ENCODE measurements around the gene MRTFB. TPM values are rescaled to one million over a fixed set of nuclear protein-coding genes. Genes with fewer than 3 reads are reported as not detected.

The MRTFB gene
- total RNA-seq, 2 experiments from 2014 or later, result 9.8 to 14.0 TPM

DNA sequence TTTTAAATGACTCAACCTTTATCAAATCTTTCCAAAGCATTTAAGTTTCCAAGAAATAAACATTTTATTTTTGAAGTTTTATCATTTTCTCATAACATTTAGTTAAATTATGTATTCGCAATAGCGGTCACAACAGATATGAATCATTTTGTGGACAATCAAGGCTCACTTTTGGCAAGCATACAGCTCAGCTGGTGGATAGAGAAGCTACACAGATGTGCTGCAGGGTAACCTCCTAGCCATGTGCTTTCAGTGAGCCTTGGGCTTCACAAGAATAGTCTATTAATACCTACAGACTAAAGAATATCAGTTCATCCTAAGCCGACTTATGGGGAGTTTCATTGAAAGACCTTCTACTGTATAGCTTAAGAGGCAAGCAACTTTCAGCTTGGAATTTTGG lies 144.8 kb downstream of the MRTFB start:
- ChIA-PET CTCF (no interaction called here), POLR2A (no interaction called here)

DNA sequence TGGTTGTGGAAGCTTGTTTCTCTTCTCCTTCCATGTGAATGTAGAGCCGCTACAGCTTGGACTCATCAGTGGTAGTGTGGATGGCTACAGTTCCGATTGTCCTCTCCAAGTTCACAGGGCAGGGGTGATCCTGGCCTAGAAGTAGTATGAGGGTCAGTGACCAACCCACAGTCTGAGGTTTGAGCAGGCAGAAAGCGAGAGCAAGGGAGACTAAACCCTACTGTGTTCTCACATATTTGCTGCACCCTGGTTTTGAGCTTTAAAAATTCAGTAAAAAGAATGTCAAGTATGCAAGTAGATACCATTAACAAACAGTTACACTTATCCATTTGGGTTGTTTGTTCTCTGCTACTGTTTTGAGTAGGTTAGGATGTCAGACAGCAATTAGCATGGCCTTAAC lies 148.9 kb downstream of the MRTFB start:
- ChIA-PET CTCF (no interaction called here), POLR2A (no interaction called here)

DNA sequence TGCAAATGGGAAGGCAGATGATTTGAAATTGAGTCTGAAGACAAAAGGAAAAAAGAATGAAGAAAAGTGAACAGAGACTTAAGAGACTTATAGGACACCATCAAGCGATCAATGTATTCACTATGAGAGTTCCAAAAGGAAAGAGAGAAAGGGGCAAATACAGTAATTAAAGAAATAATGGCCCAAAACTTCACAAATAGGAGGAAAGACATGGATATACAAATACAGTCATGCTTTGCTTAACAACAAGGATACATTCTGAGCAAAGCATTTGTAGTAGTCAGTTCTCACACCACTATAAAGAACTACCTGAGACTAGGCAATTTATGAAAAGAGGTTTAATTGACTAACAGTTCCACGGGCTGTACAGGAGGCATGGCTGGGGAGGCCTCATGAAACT lies 152.5 kb downstream of the MRTFB start:
- POLR2A ChIA-PET, result no interaction called here
- CTCF ChIA-PET, result no interaction called here

DNA sequence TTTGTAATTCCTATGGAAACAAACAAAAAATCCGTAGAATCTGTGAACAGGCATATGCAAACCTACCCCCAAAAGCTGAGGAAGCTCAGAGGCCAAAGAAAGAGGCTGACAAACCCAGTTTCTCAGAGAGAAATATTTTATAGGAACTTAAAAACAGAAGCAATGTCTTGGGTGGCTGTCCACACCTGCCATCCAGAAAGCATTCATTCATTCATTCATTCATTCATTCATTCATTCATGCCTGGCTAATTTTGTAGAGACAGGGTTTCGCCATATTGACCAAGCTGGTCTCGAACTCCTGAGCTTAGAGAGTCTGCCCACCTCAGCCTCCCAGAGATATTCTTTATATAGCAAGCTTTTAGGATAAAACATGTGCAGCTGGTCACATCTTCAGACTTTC lies 154.3 kb downstream of the MRTFB start:
- ChIA-PET POLR2A (no interaction called here), CTCF (no interaction called here)

DNA sequence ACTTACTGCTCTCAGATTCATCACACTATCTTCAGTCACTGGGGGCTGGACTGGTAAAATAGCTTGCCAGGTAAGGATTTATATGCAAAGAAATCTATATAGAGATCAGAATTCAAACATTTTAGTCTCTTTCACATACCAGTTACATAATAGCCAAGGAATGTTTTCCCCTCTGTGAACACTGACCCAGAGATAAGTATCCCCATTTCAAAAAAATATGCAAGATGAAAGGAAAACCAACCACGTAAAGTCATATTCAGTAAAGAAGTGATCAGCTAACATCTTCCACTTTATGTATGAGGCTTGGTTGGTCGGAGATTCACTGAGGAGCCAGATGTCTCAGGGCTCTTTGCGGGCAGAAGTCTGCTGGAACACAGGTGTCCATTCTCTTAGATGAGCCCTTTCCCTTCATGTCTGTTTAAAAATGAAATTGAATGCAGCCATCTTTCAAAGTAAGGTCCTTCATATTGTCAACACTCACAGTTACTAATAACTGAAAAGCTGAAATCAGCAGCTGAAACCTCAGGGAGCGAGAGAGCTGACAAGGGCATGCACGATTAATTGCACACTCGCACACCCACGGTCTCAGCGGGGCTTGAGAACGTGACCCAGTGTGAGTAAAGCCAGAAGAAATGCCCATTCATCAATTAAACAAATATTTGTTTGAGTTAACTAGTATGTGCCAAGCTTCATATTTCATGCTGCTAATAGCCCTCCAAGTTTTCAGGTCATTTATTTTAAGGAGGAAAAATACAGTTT lies 161.2 kb downstream of the MRTFB start:
- CTCF ChIA-PET, result no interaction called here
- POLR2A ChIA-PET, result no interaction called here

GRCh38 chr16:14236401-14236800 lies 165.3 kb downstream of the MRTFB start:
- ChIA-PET POLR2A (no interaction called here), CTCF (no interaction called here)

- POLR2A ChIA-PET, result no interaction called here
- CTCF ChIA-PET, result no interaction called here
Measured at GRCh38 chr16:14238756-14239155, 167.6 kb downstream of the MRTFB start.

DNA sequence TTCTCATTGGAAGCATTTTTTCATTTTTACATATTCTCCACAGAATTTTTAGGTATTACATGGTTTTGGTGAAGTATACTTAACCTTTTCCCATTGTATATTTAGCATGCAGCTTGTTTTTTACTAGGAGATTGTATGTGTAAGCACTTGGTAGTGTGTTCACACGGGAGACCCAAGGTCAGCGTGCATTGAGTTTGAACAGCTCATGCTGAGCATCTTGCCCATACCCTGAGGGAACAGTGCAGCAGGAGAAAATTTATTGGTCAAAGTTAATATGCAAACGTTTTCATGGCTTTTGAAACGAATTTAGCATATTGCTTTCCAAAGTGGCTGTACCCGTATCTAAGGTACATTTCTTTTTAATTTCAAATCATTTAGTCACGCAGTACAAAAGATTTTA lies 168.7 kb downstream of the MRTFB start:
- POLR2A ChIA-PET, result no interaction called here
- CTCF ChIA-PET, result no interaction called here

GRCh38 chr16:14240219-14240843 lies 169.2 kb downstream of the MRTFB start:
- CTCF ChIA-PET, result interaction anchor here (0.9 kb wide), 1 partner anchor 11 kb away, joined by 3 read pairs; no protein-coding TSS in a partner anchor

DNA sequence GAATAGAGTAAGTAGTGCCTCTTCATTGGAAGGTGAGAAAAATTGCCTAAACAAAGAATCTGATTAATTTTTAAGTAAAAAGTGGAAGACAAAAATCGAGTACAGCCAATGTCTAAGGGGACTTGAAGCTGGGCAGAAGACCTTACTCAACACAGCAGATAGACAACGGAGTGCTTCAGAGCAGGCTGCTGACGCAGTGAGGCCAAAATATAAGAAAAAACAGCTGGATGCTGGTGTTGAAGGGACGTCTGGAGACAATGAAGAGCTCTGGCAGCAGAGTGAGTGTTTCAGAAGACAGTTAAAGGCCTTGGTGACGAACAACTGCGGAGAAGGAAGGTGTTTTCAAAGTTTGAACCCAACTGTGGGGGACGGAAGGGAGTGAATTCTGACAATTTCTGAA lies 169.8 kb downstream of the MRTFB start:
- CTCF ChIA-PET, result interaction anchor here (0.9 kb wide), 1 partner anchor 11 kb away, joined by 3 read pairs; no protein-coding TSS in a partner anchor
- POLR2A ChIA-PET, result no interaction called here

More at GRCh38 chr16:14240219-14240843, 169.2 kb downstream of the MRTFB start:
- POLR2A ChIA-PET, result no interaction called here

DNA sequence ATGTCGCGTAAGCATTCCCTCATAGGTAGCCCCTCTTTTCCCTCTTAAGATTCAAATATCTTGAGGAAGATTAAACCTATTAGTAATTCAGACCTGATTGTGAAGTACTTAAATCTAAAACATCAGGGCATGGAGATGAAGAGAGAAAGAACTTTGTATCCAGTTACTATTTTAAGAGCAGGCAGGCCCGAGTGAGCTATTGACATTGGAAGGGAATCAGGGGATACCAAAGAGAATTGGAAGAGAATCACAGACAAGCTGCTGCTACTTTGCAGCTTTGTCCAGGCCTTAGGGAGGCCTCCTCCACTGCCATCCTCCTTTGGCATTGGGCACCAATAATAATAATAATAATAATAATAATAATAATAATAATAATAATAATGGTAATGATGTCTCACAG lies 170.5 kb downstream of the MRTFB start:
- ChIA-PET CTCF (no interaction called here), POLR2A (no interaction called here)

GRCh38 chr16:14242769-14243168 lies 171.7 kb downstream of the MRTFB start:
- POLR2A ChIA-PET, result no interaction called here
- CTCF ChIA-PET, result no interaction called here

GRCh38 chr16:14244196-14245010 lies 173.3 kb downstream of the MRTFB start:
- POLR2A ChIA-PET, result no interaction called here
- CTCF ChIA-PET, result no interaction called here

DNA sequence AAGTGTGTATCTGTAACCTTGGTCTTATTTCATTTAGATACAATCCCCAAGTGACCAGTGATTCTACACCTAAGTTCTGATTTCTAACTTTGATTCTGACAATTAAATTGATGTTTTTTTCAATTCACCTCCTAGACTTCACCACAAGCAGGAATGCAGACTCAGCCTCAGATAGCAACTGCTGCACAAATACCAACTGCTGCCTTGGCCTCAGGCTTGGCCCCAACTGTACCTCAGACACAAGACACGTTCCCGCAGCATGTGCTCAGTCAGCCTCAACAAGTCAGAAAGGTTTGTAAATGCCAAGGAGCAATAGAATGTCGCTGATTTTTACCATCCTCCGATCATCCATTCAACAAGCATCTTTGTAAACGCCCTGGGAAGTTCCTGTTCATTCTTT lies 177.7 kb downstream of the MRTFB start:
- ChIA-PET CTCF (no interaction called here), POLR2A (no interaction called here)

DNA sequence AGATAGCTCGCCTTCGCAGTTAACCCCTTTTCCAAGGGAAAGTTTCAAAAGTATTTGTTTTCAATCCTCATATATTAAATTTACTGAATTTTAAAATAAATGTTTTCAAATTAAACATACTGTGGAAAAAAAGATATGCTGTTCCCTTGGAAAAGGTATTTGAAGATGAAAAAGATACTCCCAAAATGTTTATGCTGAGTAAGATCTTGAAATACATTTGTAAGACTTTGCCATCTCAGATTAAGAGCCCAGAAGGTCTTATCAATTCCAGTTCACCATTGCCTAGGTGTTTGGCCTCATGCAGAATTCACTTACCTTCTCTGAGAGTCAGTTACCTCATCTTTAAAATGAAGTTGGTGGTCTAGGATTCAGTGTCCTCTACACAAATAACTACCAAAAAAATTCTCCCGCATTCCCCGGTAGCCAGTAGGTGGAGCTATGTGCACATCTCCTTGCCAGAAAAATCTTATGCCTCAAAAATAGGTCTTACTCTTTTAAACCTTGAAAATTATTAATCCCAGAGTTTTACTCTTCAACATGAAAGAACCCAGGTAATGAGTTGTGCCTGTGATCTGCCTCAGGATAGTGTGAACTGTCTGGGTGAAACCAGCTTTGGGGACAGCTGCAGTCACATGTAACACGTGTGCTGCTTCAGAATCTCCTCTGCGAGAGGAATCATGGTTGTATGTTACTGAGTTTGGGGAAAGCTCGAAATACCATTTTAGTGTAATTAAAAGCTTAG lies 178.3 kb downstream of the MRTFB start:
- CTCF ChIA-PET, result interaction anchor here (0.7 to 1.3 kb wide), 5 partner anchors 24 to 312 kb away, joined by 3 to 6 read pairs (median 3); no protein-coding TSS in a partner anchor
- POLR2A ChIA-PET, result no interaction called here

DNA sequence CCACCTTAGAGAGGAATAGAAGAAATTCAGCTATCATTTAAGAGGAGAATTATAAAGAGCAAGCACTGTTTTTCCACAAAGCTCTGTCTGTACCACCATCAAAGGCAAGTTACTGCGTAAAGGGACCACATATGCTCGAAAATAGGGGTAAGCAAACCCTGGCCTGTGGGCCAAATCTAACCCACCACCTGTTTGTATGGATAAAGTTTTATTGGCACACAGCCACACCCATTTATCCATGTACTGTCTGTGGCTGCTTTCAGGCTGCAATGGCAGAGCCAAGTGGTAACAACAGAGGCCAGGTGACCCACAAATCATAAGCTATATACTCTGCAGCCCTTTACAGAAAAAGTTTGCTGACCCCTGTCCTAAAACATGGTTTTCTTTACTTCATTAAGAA lies 180.3 kb downstream of the MRTFB start:
- ChIA-PET POLR2A (no interaction called here), CTCF (interaction anchor here (1.4 kb wide), 1 partner anchor 11 kb away, joined by 3 read pairs; no protein-coding TSS in a partner anchor)

- CTCF ChIA-PET, result no interaction called here
- POLR2A ChIA-PET, result no interaction called here
Measured at GRCh38 chr16:14252860-14253259, 181.7 kb downstream of the MRTFB start.

GRCh38 chr16:14263011-14263410 lies 191.9 kb downstream of the MRTFB start:
- ChIA-PET CTCF (no interaction called here), POLR2A (no interaction called here)

DNA sequence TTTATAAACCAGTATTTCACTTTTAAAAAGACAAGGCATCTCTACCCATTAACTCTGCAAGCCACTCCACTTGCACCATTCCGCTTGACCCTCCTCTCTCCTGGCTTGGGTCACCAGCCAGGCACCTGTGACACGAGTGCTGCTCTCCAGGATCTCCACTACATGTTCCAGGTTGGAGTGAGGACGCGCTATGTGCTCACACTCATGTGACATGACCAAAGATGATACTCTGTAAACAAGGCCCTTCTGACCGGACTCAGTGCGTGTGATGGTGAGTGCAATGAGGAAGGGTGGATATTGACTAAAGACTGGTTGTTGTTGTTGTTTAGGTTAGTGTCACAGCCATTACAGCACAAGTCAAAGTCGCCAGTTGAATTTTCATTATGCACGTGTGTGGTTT lies 192.7 kb downstream of the MRTFB start:
- POLR2A ChIA-PET, result no interaction called here
- CTCF ChIA-PET, result no interaction called here

DNA sequence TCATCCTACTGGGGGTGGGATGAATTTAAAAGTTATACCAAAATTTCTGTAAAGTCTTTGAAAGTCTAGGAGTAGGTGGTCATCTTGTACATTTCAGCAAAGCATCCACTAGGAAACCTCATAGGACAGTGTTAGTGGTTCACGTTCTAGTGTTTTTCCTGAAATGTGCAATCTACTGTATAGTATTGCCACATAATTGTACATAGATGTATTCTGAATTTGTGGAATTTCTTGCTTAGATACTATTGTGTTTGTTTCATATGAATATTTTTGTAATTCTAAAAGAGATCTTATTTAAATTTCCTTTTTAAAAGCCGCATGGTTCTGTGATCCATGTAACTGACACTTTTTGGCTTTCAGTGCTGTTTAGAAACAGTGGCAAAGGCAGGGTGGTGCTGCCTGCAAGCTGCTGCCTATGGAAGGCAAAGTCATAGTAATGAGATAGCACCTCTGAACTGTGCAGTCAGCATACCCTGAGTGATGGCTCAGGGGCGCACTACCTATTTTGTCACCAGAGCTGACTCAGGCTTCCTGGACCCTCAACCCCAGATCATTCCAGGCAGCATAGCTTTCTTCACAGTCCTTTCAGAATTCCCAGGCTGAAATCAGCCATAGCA lies 193.3 kb downstream of the MRTFB start:
- ChIA-PET CTCF (no interaction called here), POLR2A (no interaction called here)

Measured in activated CD8-positive, alpha-beta memory T cell treated with anti-CD3 and anti-CD28 coated beads for 36 hours (primary cell).